ENCODE data around the gene TAS1R1.
"Not testable (repeated sequence)": the region's sequence is repeated elsewhere in the genome, so short reads cannot be mapped to it uniquely, and the experiment has no call there.

Gene TAS1R1

DNA sequence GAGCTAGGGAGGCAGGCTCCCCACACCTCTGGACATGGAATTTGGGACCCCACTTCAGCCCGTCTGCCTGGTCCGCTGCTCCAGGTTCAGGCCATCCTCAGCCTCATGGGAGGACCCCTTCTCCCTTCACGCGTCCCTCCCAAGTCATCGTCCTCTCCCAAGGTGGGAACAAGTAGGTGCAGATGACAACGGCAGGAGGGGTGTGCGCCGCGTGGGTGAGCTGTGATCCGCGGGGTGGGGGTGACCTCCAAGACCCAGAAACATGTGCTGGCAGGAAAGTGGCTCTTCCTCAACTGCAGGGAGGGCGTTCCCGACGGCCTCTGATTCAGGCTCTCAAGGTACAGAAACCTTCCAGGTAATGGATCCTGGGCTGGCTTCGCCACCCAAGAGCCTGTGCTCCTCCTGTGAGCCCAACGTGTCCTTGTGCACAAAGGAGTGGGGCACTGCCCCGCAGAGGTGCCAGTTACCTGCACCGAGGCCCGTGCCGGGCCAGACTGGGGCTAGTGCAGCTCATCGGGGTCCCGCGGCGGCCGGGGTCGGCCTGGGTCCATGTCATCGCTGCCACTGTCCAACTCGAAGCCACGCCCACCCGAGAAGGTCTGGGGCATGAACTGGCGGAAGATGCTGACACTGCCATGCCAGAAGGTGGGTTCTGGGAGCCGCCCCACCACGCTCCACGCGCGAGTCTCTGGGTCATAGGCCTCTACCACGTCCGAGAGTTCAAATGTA, 37.9 kb downstream of the TAS1R1 start:
- Histone ChIP-seq H3K4me3 (no peak overlapping the region), H3K27ac (peak overlapping the region in 1 of 11 experiments; percentile 3; a peak in 1 of 22 replicates), H3K27me3 (no peaks in the 10 kb centered on the region), H3K9ac (peak overlapping the region in 2 of 11 experiments; percentile 16 to 48; a peak in 1 of 22 replicates), H4K20me1 (peaks cover 98 to 100% (median 100%) of the 10 kb centered on the region in 11 experiments), H3K9me3 (replicated peaks in 1 of 11) (no peaks in the 10 kb centered on the region), H3K4me1 (peaks cover 52 to 86% (median 63%) of the 10 kb centered on the region in 10 experiments), H3K4me2 (peak overlapping the region; percentile 58 to 89 (median 85)), H3K36me3 (peaks cover 71 to 95% (median 85%) of the 10 kb centered on the region in 11 experiments)
- TF ChIP-seq Cebpa-rat (IDR thresholded peaks at IDR 0.05): no peak

DNA sequence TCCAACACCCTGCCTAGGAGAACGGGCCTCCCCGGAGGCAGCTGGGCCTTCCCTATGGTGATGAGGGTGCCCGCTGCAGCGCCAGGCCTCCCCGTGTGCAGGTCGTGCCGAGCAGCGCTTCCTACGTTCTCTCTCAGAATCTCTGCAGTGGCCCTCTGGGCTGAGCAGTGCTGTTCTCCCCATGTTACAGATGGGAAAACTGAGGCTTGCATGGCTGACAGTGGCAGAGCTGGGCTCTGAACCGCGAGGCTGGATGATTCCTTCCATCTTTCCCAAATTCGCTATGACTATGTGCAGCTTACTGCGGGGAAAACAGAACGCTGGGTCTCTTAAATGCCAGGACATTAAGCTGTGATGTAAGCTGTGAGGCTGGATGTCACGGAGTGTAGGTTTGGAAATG, 38.7 kb downstream of the TAS1R1 start:
- no peaks in the 10 kb centered on the region for H3K27me3 ChIP-seq
- H4K20me1 ChIP-seq: peaks cover 96 to 100% (median 100%) of the 10 kb centered on the region in 11 experiments
- H3K4me3 ChIP-seq: no peak overlapping the region
- no peak overlapping the region for H3K9ac ChIP-seq
- H3K27ac ChIP-seq: no peak overlapping the region
- no peaks in the 10 kb centered on the region for H3K9me3 ChIP-seq (replicated peaks in 1 of 11)
- H3K4me1 ChIP-seq: peaks cover 49 to 86% (median 63%) of the 10 kb centered on the region in 10 experiments
- no peak for TF ChIP-seq Cebpa-rat (IDR thresholded peaks at IDR 0.05)
- H3K36me3 ChIP-seq: peaks cover 67 to 95% (median 85%) of the 10 kb centered on the region in 11 experiments
- H3K4me2 ChIP-seq: no peak overlapping the region

DNA sequence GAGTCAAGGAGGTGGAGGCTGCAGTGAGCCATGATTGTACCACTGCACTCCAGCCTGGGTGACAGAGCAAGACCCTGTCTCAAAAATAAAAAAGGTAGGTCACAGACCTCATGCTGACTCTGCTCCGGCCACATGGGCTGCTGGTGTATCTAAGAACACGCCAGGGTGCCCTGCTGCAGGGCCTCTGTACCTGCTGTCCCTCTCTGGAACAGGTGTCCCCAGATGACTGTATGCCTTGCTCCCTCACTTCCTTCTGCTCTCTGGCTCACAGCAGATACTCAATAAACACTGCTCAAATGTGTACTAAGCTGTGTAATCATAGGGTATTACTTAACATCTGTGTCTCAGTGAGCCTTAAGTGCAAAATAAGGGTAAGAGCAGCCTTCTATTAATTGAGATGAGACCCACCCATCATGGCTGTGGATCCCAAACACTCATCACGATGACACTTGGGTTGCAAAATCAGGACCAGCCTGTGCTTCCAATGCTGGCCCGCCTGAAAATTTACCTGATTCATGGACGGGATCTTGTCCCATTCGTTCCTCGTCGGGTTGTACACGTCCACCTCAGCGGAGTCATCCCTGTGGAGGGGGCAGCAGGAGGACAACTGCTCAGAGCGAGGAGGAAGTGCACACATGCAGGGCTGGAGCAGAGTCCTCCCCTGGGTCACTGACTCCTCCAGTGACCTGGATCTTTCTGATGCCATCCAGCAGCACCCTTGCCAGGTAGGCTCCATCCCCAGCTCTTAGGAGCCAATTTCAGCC, 40.1 kb downstream of the TAS1R1 start:
- TF ChIP-seq Cebpa-rat (IDR thresholded peaks at IDR 0.05): no peak
- no peak overlapping the region for H3K4me2 ChIP-seq
- H3K27ac ChIP-seq: no peak overlapping the region
- H3K9ac ChIP-seq: 0 out of 22 replicates have a peak overlapping the region, but pooled peaks of 1 of the 11 experiments have one; percentile 7
- no peaks in the 10 kb centered on the region for H3K9me3 ChIP-seq (replicated peaks in 1 of 11)
- no peaks in the 10 kb centered on the region for H3K27me3 ChIP-seq
- peaks cover 96 to 100% (median 100%) of the 10 kb centered on the region in 11 experiments for H4K20me1 ChIP-seq
- peaks cover 49 to 86% (median 63%) of the 10 kb centered on the region in 10 experiments for H3K4me1 ChIP-seq
- H3K4me3 ChIP-seq: no peak overlapping the region
- H3K36me3 ChIP-seq: peaks cover 56 to 89% (median 79%) of the 10 kb centered on the region in 11 experiments

DNA sequence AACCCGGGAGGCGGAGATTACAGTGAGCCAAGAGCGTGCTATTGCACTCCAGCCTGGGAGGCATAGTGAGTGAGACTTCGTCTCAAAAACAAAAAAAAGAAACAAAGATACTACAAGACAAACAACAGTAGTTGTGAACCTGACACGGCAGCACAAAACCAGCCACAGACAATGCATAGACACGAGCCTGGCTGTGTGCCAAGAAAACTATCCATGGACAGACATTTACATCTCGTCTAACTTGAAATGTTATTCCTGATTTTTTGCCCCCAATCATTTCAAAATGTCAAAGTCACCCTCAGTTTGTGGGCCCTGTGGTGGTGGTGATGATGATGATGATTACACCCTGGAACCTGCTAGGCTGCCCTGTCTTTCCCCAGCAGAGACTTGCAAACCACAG, 41.2 kb downstream of the TAS1R1 start:
- no peak overlapping the region for H3K27ac ChIP-seq
- no peak overlapping the region for H3K4me3 ChIP-seq
- peaks cover 51 to 81% (median 71%) of the 10 kb centered on the region in 11 experiments for H3K36me3 ChIP-seq
- H3K27me3 ChIP-seq: no peaks in the 10 kb centered on the region
- peaks cover 47 to 86% (median 61%) of the 10 kb centered on the region in 10 experiments for H3K4me1 ChIP-seq
- no peak overlapping the region for H3K9ac ChIP-seq
- TF ChIP-seq Cebpa-rat (IDR thresholded peaks at IDR 0.05): no peak
- H3K9me3 ChIP-seq (replicated peaks in 1 of 11): no peaks in the 10 kb centered on the region
- no peak overlapping the region for H3K4me2 ChIP-seq
- peaks cover 91 to 100% (median 98%) of the 10 kb centered on the region in 11 experiments for H4K20me1 ChIP-seq

DNA sequence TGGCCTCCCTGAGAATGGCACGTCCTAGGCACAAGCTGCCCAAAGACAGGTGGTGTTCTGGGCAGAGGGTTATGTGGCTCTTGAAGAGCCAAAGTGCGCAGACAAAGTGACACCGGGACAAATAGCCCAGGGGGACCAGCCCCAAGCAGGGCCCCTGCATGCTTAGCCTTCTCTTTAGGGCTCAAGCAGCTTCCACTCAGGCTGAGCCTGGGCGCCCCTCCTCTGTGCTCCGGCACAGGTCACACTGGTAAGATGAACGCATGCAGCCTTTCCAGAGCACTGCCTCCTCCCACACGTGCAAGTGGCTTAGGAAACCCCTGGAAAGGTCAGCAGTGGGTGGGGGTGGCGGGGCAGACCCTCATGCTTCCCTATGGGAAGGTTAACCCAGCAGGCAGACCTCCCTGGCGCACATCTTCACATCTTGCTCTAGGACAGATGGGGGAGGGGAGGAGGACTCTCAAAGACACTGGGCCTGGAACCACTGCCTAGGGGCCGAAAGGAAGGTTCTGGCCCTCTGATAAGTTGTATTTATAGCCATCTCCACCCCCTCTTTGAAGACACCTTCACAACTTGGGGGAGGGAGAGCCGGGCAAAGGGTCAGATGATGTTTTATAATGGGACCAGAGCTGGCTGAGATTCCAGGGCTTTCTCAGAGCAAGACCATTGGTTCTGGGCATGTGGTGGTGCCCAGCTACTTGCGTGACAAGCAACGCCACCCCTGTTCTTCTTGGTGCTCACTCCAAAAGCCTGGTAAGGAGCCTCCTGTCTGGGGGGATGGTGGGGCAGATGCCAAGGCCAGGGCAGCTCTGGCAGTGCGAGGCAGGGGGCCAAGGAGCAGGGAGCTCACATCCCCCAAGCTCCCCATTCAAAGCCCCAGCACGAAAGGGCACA, 42.0 kb downstream of the TAS1R1 start:
- Histone ChIP-seq H3K9ac (peak overlapping the region in 3 of 11 experiments; percentile 12 to 15 (median 13); a peak in 1 of 22 replicates), H3K27me3 (no peaks in the 10 kb centered on the region; a peak in 1 of 22 replicates), H3K36me3 (peaks cover 51 to 74% (median 71%) of the 10 kb centered on the region in 11 experiments), H3K4me2 (peak overlapping the region in 1 of 11 experiments; percentile 19; a peak in 1 of 22 replicates), H3K4me1 (peaks cover 42 to 86% (median 60%) of the 10 kb centered on the region in 10 experiments), H3K27ac (peak overlapping the region in 6 of 11 experiments; percentile 17 to 87 (median 82); a peak in 9 of 22 replicates), H4K20me1 (peaks cover 83 to 100% (median 98%) of the 10 kb centered on the region in 11 experiments), H3K4me3 (no peak overlapping the region), H3K9me3 (replicated peaks in 1 of 11) (no peaks in the 10 kb centered on the region)
- no peak for TF ChIP-seq Cebpa-rat (IDR thresholded peaks at IDR 0.05)

DNA sequence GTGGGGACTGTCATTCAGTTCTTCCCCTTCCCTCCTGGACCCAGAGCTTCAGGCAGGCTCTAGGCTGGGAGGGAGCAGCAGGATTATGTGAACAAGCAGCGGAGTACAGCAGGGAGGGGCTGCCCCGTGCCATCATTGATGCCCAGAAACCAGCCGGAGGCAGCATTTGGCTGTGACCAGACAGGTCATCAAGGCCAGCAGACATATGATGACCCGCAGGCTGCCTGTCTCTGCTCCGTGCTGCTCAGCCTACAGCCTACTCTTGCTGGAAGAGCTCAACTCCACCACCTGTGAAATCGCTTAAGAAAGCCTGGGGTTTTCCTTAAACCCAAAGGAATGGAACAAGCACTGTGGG, 42.6 kb downstream of the TAS1R1 start:
- H3K4me3 ChIP-seq: no peak overlapping the region
- H3K4me1 ChIP-seq: peaks cover 35 to 83% (median 57%) of the 10 kb centered on the region in 10 experiments
- TF ChIP-seq Cebpa-rat (IDR thresholded peaks at IDR 0.05): no peak
- H3K9me3 ChIP-seq (replicated peaks in 1 of 11): no peaks in the 10 kb centered on the region
- peak overlapping the region in 5 of 11 experiments; percentile 94 to 100 (median 100); a peak in 6 of 22 replicates for H3K4me2 ChIP-seq
- H4K20me1 ChIP-seq: peaks cover 76 to 97% (median 94%) of the 10 kb centered on the region in 11 experiments; a peak in 21 of 22 replicates
- H3K27me3 ChIP-seq: no peaks in the 10 kb centered on the region; a peak in 1 of 22 replicates
- H3K27ac ChIP-seq: peak overlapping the region in 7 of 11 experiments; percentile 17 to 87 (median 78); a peak in 11 of 22 replicates
- peaks cover 48 to 68% (median 66%) of the 10 kb centered on the region in 11 experiments for H3K36me3 ChIP-seq
- peak overlapping the region in 6 of 11 experiments; percentile 1 to 31 (median 12); a peak in 5 of 22 replicates for H3K9ac ChIP-seq

DNA sequence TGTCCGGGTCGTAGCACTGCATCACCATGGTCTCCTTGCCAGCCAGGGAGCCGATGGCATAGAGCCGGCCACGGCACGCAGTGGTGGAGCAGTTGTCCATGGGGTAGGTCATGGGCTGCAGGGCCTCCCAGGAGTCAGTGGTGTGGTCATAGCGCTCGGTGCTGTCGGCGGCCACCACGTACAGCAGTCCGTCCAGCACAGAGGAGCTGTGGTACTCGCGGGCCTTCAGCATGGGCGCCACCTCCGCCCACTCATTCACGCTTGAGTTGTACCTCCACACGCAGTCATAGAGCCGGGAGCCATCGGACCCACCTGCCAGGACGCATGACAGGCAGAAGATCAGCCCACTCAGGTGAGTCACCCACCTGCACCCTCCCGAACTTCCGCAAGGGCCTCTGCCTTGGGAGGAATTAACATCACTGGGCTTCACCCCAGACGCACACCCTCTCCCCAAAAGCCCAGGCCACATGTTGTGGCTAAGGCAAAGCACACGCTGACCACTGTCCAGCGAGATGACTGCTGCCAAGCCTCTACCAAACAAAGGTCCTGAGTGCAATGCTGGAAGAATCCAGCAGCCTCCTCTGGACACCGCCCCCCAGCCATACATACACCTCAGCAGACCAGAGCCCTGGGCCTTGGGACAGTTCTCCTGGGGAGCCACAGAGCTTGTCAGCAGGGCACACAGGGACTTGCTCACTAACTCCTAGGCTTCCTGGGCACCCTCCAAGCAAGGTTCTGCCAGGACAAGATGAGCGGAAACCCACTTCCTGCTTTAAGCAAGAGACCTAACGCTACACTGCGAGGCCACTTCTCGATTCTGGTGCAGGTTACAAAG, 44.3 kb downstream of the TAS1R1 start:
- Histone ChIP-seq H3K9ac (peak overlapping the region; percentile 29 to 90 (median 86); a peak in 20 of 22 replicates), H3K27ac (peak overlapping the region in 9 of 11 experiments; percentile 34 to 91 (median 85); a peak in 18 of 22 replicates), H3K4me2 (peak overlapping the region; percentile 91 to 100 (median 99)), H3K27me3 (no peaks in the 10 kb centered on the region; a peak in 1 of 22 replicates), H3K9me3 (replicated peaks in 1 of 11) (no peaks in the 10 kb centered on the region), H3K4me1 (peaks cover 40 to 85% (median 64%) of the 10 kb centered on the region in 10 experiments), H3K36me3 (peaks cover 33 to 52% (median 50%) of the 10 kb centered on the region in 11 experiments), H4K20me1 (peaks cover 62 to 81% (median 77%) of the 10 kb centered on the region in 11 experiments; a peak in 21 of 22 replicates), H3K4me3 (peak overlapping the region; percentile 39 to 89 (median 76))
- no peak for TF ChIP-seq Cebpa-rat (IDR thresholded peaks at IDR 0.05)

DNA sequence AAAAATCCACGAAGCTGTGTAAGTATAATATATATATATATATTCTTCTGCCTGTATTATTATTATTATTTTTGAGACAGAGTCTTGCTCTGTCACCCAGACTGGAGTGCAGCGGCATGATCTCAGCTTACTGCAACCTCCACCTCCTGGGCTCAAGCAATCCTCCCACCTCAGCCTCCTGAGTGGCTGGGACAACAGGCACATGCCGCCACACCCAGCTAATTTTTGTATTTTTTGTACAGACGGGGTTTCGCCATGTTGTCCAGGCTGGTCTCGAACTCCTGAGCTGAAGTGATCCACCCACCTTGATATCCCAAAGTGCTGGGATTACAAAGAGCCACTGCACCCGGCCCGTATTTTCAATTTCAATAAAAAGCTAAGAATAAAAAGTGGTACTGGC, 44.9 kb downstream of the TAS1R1 start:
- H3K9ac ChIP-seq: peak overlapping the region; percentile 77 to 90 (median 87); a peak in 21 of 22 replicates
- H3K4me3 ChIP-seq: peak overlapping the region; percentile 70 to 89 (median 79)
- H3K4me2 ChIP-seq: peak overlapping the region; percentile 91 to 100 (median 99)
- H3K27me3 ChIP-seq; H3K9me3 ChIP-seq (replicated peaks in 1 of 11): not testable (repeated sequence)
- H3K4me1 ChIP-seq: peaks cover 42 to 84% (median 67%) of the 10 kb centered on the region in 10 experiments
- peak overlapping the region in 10 of 11 experiments; percentile 44 to 91 (median 85); a peak in 21 of 22 replicates for H3K27ac ChIP-seq
- peaks cover 33 to 46% (median 44%) of the 10 kb centered on the region in 11 experiments for H3K36me3 ChIP-seq
- H4K20me1 ChIP-seq: peaks cover 55 to 75% (median 71%) of the 10 kb centered on the region in 11 experiments; a peak in 21 of 22 replicates
